GM21447 (cell line): ENCODE results near the gene ACVR1C.

ENCODE experiments used
- ATAC-seq: cut with Tn5 transposase; IDR thresholded peaks from one replicate; pipeline ENCODE4 v1.9.1; 2021; ENCODE audit not compliant: unreplicated experiment

Gene ACVR1C

GRCh38 chr2:157628477-157629415 is at the start of gene ACVR1C:
TSS of gene ACVR1C (minus strand) at chr2:157628864. CDS start at chr2:157628644, 220 bp downstream.
- peak; percentile 74 for ATAC-seq

DNA sequence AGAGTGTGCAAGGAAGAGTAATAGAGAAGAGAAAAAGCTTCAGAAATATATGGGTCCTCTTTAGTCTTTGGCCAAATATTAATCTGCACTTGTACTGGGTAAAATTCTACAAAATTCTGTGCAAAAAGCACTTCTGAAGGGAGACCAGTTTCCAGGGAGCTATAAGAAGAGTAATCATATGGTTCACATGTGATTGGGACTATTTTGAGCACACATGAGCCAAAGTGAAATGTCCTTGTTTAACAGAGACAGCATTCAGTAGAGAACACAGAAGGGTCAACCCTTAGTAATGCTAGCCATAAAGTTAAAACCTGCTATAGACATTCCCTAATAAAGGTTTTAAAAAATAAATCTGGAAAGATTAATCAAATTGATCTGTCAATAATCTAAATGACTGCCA is 49.3 kb upstream of the ACVR1C start:
- no peak for ATAC-seq

- ATAC-seq = no peak
These were observed 43.5 kb upstream of the ACVR1C start for GRCh38 chr2:157672129-157672528.

DNA sequence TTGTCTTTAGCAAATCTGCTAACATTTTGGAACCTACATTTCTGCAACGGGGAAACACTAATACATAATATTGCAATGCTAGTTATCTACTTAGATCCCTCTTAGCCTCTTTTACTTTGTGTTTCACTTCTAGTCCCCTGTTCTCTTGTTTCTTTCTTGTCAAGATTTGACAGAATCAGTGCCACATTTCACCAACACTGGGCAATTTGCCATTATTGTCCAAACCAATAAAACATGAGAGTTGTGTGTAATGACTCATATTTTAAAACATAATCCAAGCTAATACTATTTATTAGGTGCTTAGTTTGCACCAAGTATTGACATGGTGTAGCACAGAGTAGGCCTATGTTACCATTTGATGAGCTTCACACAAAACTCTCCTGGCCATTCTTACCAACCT is 33.7 kb upstream of the ACVR1C start:
- no peak for ATAC-seq

DNA sequence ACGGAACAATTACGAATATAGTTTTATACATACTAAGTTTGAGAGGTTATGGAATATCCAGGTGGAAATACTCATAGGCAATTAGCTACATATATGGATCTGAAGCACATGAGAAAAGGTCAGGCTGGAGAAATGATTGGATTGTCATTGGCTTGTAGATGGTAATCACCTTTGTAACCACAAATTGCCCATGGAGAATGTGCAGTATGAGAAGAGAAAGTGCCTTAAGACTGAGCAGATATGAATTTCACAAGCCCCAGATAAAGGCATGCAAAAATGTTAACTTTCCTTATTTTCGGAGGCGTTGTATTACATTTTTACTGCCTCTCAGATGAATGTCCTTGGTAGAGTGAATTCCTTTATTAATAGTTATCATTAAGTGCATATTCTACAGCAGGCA is 33.1 kb upstream of the ACVR1C start:
- ATAC-seq = no peak

DNA sequence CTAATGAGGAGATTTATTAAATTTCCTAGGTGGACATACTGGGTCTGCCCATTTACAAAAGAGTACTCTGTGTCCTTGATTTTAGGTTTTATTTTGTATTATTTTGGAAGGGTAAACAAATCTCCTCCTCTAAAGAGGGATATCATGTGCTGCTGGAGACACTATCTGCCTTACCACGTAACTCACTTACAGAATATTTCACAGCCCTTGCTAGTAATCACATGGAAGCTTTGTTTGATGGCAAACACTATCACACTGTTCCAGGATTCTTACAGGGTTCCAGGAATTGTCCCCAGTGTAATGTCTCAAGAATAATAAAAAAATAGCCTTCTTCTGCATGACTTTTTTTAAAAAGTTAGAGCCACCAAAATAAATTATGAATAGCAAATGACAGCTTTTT is 29.2 kb upstream of the ACVR1C start:
- ATAC-seq = no peak

- no peak for ATAC-seq
These were observed 28.4 kb upstream of the ACVR1C start for GRCh38 chr2:157657101-157657500.

GRCh38 chr2:157644776-157645175 is 16.1 kb upstream of the ACVR1C start:
- ATAC-seq = no peak

- no peak for ATAC-seq
These were observed 3.2 kb upstream of the ACVR1C start for GRCh38 chr2:157631861-157632260.

DNA sequence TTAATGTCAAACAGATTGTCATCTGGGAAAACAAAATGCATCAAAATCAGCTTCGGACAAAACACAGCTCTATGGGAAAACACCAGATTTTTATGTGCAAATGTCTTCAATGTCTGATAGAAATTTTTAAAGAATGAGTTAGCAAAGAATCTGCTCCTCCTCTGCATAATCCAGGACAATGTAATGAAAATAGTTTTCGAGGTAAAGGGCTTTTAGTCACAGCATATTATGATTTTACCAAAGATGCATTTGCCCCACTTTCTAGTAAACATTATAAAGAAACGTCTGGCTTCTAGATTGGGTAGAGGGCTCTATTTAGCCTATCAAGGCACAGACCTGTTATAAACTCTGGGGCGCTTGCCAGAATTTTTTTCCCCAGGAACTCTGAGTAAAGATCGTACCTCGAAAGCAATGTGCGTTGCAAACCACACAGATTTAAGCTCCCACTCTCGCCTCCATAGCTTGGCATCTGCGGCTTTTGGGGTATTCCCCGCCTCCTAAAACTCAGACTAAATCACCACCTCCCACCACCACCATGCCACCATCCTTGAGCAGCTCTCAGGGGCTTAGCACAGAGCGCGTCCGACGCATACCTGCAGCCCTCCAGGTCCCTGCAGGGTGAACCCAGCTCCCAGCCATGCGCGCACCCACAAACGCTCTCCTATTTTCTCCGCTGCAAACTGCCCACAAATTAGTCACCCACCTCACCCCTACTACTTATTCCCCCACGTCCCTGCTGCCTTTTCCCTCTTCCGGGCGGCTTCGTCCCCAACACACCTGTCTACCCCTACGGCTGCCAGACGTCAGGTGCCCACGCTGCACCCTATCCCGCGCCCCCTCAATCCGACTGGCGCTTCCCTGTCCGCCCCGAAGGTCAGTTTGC is 829 bp downstream of the ACVR1C start:
- peak; percentile 14 for ATAC-seq

GRCh38 chr2:157625296-157625695 is 3.4 kb downstream of the ACVR1C start:
- ATAC-seq = no peak

GRCh38 chr2:157620956-157621355 is 7.7 kb downstream of the ACVR1C start:
- ATAC-seq = no peak

DNA sequence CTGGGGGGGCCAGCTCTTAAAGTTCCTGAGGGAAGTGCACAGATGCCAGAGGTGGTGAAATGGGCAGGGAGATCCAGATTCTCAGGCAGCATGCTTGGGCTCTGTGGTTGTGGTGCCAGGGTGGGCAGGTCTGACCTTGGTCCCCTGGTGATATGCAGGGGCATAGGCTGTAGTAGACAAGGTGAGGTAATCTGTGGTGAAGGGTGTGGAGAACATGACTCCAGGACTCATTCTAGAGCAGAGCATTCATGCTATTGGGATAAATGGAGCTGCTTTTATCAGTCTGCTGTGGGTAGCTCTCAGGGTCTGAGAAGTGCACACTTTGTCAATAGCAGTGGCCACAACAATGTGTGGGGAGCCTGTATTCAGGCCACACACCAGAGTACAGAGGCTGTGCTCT is 16.9 kb downstream of the ACVR1C start:
- no peak for ATAC-seq

- no peak for ATAC-seq
These were observed 17.6 kb downstream of the ACVR1C start for GRCh38 chr2:157611110-157611509.

- ATAC-seq = no peak
These were observed 22.1 kb downstream of the ACVR1C start for GRCh38 chr2:157606534-157606933.

GRCh38 chr2:157603198-157603597 is 25.5 kb downstream of the ACVR1C start:
- ATAC-seq = no peak

DNA sequence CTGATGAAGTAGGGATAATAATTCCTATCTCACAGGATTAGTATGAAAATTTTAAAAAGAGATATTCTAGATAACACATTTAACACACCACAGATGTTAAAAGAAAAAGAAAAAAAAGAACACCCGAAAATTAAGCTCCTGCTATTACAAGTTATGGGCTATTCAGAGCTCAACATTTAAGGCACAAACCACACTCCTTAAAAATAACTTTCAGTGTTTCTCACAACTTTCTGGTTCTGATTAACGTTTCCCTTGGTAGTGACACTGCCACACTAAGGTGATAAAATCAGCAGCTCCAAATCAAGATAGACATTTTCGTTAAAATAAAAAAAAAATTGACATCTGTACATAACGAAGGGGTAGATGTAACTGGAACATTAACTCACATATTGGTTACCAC is 26.9 kb downstream of the ACVR1C start:
- no peak for ATAC-seq

DNA sequence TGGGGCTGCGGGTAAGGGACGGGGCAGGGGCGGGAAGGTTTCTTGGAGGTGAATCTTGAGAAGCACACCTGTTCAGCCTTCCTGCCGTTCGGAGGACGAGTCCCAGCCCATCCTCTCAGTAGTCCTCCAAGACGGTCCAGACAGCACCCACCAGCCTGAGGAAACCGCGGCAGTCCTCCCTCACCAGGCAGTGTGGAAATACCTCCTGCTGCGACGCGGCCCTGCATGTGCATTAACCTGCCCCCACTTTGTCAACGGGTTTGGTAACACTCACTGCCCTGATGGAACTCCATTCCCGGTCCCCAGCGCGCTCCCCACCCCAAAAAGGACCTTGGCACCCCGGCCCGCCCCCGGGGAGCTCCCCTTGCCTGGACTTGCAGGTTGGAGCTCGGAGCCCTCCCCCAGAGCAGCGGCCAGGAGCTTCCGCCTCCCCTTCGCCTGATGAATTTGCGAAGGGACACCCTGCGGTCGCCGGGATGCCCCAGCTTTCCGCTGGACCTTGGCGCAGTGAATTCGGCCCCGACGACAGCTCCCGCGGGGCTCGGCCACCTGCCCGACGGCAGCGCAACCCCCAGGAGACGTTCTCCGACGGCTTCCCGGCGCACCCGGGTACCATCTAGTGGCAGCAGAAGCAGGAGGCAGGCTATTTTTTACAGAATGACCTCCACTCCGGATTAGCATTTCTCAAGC is 31.5 kb downstream of the ACVR1C start:
- no peak for ATAC-seq

DNA sequence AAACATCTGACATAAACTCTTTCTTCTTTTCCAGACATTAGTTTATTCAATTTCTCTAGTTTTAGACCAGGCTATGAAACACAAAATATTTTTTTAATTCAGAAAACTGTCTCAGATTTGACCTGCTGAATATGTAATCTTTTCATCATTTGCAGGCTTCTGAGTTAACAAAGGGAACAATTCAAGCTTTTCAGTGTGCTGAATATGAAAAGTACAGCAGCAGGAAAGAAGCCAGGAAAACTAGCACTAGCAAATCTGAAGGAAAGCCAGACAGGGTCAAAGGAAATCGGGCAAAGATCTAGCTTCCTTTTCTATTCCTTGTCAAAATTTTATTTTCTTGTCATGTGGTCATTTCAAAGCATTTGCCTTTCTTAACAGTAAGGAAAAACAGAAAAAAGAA is 35.3 kb downstream of the ACVR1C start:
- no peak for ATAC-seq

DNA sequence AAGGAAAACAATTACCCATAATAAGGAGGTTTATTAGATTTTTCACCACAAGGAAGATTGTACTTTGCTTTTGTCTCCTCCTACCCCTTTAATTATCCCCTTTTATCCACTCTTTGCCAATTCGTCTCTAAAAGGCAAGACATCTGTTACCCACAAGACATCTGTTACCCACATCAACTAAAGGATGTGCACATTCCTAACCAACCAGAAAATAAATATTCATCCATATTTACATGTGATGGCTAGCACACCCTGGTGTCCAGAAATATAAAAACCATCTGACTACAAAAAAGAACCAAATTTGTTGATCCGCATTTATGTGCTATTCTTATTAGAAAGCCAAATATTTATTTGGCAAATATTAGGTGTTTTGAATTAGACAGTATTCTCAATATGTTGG is 35.7 kb downstream of the ACVR1C start:
- ATAC-seq = no peak

DNA sequence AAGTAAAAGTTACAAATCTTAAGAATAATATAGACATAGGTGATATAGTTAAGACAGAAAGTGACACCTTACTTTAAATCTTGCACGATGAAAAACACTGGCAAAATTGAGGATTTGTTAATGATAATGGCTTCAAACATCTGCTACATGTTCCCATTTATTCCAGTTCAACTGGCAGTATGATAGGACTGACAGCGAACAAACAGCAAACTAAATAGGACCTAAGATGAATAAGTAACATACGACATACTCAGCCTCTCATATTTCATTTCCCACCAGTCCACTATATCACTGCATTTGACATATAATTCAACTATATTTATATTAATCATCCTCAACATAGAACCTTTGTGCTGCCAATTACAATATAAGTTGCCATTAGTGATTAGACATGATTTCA is 36.3 kb downstream of the ACVR1C start:
- no peak for ATAC-seq
